COLO829 (cell line): Measurements from ENCODE around the gene COL13A1.

ENCODE experiments used
- DNase-seq: peaks from one replicate; pipeline ENCODE4 v3.0.0; 2012; ENCODE audit warnings: low spot score

The COL13A1 gene

DNA sequence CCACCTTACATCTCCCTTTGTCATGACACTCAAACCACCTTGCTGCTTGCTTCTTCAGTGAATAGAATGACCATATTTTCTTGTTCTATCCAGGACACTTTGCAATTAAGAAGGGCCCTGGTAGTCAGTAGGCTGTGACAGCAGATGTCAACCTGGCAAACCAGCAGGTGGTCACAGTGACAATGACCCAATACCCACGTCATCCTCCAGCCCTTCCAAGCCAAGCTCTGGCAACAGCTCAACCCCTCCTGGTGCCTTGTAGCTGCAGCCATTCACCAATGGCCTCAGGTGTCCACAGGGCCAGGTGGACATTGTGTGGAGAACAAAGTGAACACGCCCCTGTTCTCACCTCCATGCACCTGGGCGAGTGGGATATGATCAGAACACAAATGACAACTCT lies 163.4 kb downstream of the COL13A1 start:
- DNase-seq = no peak

DNA sequence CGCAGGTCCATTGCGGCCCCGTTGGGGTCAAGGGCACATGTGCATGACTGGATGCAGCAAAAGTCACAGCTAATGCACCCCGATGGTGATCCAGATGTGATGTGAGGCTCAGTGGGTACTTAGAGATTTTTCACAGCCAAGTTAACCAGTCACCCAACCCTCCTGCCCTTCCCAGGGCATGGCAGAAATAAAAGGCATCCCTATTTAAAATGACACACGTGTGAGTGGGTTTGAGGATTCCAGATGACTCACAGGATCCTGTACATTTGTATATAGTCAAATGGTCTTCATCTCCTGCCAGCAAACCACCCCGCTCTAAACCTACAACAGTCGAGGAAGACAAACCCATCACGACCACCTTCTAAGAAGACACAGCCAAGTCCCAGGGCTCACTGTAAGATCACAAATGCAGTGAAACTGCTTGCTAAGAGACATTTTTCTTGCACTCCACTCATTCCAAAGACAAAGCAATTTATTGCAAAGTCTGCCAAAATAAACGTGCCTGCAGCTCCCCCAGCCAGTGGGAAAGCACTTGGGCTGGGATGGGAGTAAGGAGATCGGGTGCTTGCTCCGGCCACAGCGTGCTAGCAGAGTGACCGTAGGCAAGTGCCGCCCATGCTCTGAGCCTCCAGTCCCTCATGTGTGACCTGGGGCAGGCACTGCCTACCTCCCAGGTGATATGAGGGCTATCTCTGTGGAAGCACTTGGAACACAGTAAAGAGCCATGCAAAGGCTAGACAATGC lies 164.4 kb downstream of the COL13A1 start:
- no peak for DNase-seq

GRCh38 chr10:69968830-69969229 lies 167.1 kb downstream of the COL13A1 start:
- no peak for DNase-seq

GRCh38 chr10:69969977-69970376 lies 168.3 kb downstream of the COL13A1 start:
- no peak for DNase-seq

DNA sequence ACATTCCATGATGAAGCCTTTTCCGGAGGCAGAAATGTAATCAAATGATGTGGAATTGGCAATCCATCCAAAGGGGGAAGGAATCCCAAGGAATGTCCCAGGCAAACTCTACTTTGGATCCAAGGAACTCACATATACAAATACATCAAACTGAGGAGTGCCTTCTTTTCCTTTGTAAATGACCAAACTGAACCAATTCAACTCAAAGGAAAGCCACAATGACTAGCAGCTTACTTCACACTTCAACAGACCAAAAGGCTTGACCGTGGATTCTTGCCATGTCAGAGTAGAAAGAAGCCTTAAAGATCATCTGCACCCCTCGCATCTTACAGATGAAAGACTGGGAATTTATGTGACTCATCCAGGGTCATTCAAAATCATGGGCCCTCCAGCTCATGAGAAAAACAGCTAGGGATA lies 171.3 kb downstream of the COL13A1 start:
- DNase-seq = no peak

GRCh38 chr10:69973678-69974077 lies 172.0 kb downstream of the COL13A1 start:
- no peak for DNase-seq

GRCh38 chr10:69974551-69975155 lies 172.9 kb downstream of the COL13A1 start:
- DNase-seq = peak; percentile 19

GRCh38 chr10:69976795-69977546 lies 175.3 kb downstream of the COL13A1 start:
- no peak for DNase-seq

GRCh38 chr10:69979174-69979573 lies 177.5 kb downstream of the COL13A1 start:
- DNase-seq = no peak

DNA sequence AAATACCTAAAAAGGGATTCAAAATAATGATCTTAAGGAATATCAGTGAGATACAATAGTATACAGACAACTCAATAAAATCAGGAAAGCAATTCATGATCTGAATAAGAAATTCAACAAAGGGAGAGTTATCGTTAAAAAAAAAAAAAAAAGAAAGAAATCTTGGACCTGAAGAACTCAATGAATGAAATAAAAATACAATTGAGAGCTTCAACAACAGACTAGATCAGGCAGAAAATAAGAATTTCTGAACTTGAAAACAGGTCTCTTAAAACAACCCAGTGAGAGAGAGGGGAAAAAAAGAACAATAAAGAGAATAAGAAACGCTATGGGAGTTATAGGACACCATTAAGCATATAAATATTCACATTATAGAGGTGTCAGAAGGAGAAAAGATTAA lies 179.0 kb downstream of the COL13A1 start:
- DNase-seq = no peak

DNA sequence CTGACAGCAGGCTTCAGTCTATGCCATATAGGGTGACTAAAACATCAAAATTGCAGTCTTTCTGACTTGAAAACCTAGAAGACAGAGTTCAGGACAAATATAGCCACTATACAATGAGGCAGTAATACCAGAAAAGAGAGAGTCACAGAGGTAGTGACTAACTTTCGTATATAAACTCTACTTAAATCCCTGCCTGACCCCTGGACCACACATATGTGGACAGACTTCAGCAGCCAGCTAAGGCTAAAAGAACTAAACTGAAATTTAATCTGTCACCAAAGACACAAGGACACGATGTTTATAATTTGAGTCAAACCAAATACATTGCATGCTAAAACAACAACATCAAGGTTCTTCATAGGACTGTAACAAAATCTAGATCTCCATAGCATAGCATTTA lies 186.4 kb downstream of the COL13A1 start:
- DNase-seq = no peak

- no peak for DNase-seq
Measured at GRCh38 chr10:69991151-69991550, 189.4 kb downstream of the COL13A1 start.

GRCh38 chr10:69994262-69994661 lies 192.6 kb downstream of the COL13A1 start:
- DNase-seq = peak; percentile 59

DNA sequence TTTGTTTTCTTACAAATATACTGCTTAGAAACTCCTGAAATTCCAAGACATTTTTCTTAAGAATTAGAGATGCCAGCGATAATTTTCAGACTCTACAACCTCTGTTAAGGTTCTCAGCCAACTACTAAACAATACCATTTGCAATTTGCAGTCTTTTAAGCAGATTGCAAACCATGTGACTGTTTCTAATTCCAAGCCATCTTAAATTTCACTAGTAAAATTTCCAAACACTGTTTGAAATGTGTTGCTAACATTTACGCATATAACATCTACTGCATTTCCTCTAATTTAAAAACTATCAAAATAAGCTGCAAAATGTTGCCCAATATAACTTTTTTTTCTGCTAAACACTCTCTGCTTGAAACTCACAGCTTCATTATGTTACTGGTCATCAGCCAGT lies 194.9 kb downstream of the COL13A1 start:
- no peak for DNase-seq

GRCh38 chr10:70000262-70000661 lies 198.6 kb downstream of the COL13A1 start:
- no peak for DNase-seq

- DNase-seq = no peak
Measured at GRCh38 chr10:70007116-70007820, 205.6 kb downstream of the COL13A1 start.
